ENCODE measurements around the gene NPIPA5. TPM values are rescaled to one million over a fixed set of nuclear protein-coding genes. Genes with fewer than 3 reads are reported as not detected.
"Not testable (repeated sequence)": the region's sequence is repeated elsewhere in the genome, so short reads cannot be mapped to it uniquely, and the experiment has no call there.

The NPIPA5 gene
- total RNA-seq, 2 donors from 2014 or later: 0.75 to 3.7 TPM

GRCh38 chr16:15337974-15338605, 40.0 kb downstream of the NPIPA5 start:
- H3K9ac ChIP-seq (ENCODE audit: extremely low read depth, low read length, poor library complexity, severe bottlenecking); H3K36me3 Mint-ChIP-seq (ENCODE audit: low read depth); H3K27me3 ChIP-seq (ENCODE audit: control insufficient read depth, insufficient read depth, low read length, poor library complexity, severe bottlenecking); H3K27me3 Mint-ChIP-seq (ENCODE audit: insufficient read depth); H3K4me1 Mint-ChIP-seq; H3K36me3 ChIP-seq (ENCODE audit: control insufficient read depth, insufficient read depth, low read length); H3K9me3 Mint-ChIP-seq; H3K4me3 Mint-ChIP-seq; H3K4me1 ChIP-seq (ENCODE audit: control insufficient read depth, insufficient read depth, low read length); H3K4me3 ChIP-seq (ENCODE audit: low read length); H3K27ac ChIP-seq (ENCODE audit: low read depth, low read length); DNase-seq; H3K9me3 ChIP-seq (ENCODE audit: control insufficient read depth, low read length); H3K27ac Mint-ChIP-seq: not testable (repeated sequence)
- WGBS, 2 experiments (ENCODE audit: insufficient coverage in 1 of 2, insufficient read length in 1 of 2): 83% methylated on average over 1 of the region's 7 CpGs; no CpG with 5 or more reads in 1 of the 2 experiments

DNA sequence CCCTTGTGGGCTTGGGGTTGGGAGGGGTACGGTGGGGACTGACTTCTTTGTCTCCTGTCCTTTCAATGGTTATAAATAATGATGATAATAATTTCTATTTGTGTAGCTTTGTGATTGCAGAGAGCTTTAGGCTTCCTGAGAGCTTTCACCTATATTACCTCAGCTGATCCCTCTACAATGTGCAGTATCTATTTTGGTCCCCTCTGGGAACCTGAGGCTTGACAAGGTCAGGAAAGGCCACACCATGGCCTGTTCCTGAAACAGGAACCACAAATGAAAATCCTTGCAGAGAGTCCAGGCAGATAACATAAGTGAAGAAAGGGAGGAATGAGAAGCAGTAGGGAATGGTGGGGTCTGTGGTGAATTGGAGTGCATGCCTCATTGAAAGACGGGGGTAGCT, 42.5 kb downstream of the NPIPA5 start:
- not testable (repeated sequence) for H3K27ac ChIP-seq (ENCODE audit: low read depth, low read length); H3K27me3 Mint-ChIP-seq (ENCODE audit: insufficient read depth); H3K4me1 ChIP-seq (ENCODE audit: control insufficient read depth, insufficient read depth, low read length); H3K36me3 Mint-ChIP-seq (ENCODE audit: low read depth); H3K4me1 Mint-ChIP-seq; H3K9ac ChIP-seq (ENCODE audit: extremely low read depth, low read length, poor library complexity, severe bottlenecking); H3K4me3 Mint-ChIP-seq; H3K4me3 ChIP-seq (ENCODE audit: low read length); DNase-seq; H3K36me3 ChIP-seq (ENCODE audit: control insufficient read depth, insufficient read depth, low read length); H3K27ac Mint-ChIP-seq; H3K9me3 Mint-ChIP-seq; H3K9me3 ChIP-seq (ENCODE audit: control insufficient read depth, low read length); H3K27me3 ChIP-seq (ENCODE audit: control insufficient read depth, insufficient read depth, low read length, poor library complexity, severe bottlenecking)
- WGBS, 2 experiments (ENCODE audit: insufficient coverage in 1 of 2, insufficient read length in 1 of 2): no CpG with 5 or more reads among the region's 2 CpGs

GRCh38 chr16:15333969-15334368, 44.1 kb downstream of the NPIPA5 start:
- 100% methylated on average over 1 of the region's 5 CpGs; no CpG with 5 or more reads in 1 of the 2 experiments for WGBS, 2 experiments (ENCODE audit: insufficient coverage in 1 of 2, insufficient read length in 1 of 2)
- H3K9me3 ChIP-seq (ENCODE audit: control insufficient read depth, low read length); H3K4me3 Mint-ChIP-seq; H3K27me3 Mint-ChIP-seq (ENCODE audit: insufficient read depth); H3K27ac Mint-ChIP-seq; H3K9ac ChIP-seq (ENCODE audit: extremely low read depth, low read length, poor library complexity, severe bottlenecking); H3K27me3 ChIP-seq (ENCODE audit: control insufficient read depth, insufficient read depth, low read length, poor library complexity, severe bottlenecking); H3K4me1 Mint-ChIP-seq; H3K36me3 ChIP-seq (ENCODE audit: control insufficient read depth, insufficient read depth, low read length); H3K4me1 ChIP-seq (ENCODE audit: control insufficient read depth, insufficient read depth, low read length); H3K27ac ChIP-seq (ENCODE audit: low read depth, low read length); H3K4me3 ChIP-seq (ENCODE audit: low read length); H3K36me3 Mint-ChIP-seq (ENCODE audit: low read depth); H3K9me3 Mint-ChIP-seq: not testable (repeated sequence)
- peak; percentile 22 for DNase-seq

DNA sequence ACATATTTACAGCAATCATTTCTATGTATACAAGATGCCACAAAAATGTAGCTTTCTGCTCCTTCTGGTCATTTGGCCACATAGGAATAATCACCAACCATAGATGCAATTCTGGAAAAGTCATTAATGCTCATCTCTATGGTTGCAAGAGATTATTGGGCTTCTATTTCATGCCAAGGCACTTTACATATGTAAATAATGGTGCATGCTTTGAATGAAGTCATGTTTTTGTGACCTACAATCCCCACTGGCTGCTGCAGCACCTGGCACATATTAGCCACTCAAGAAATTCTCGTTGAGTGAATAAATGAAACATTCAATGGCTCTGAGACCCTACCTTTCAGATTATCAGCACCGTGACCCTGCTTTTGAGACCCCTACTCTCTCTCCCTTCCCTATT, 47.1 kb downstream of the NPIPA5 start:
- H3K27me3 Mint-ChIP-seq (ENCODE audit: insufficient read depth); H3K9me3 ChIP-seq (ENCODE audit: control insufficient read depth, low read length); H3K4me1 ChIP-seq (ENCODE audit: control insufficient read depth, insufficient read depth, low read length); H3K36me3 Mint-ChIP-seq (ENCODE audit: low read depth); H3K9me3 Mint-ChIP-seq; H3K4me3 Mint-ChIP-seq; H3K4me1 Mint-ChIP-seq; DNase-seq; H3K27ac ChIP-seq (ENCODE audit: low read depth, low read length); H3K9ac ChIP-seq (ENCODE audit: extremely low read depth, low read length, poor library complexity, severe bottlenecking); H3K36me3 ChIP-seq (ENCODE audit: control insufficient read depth, insufficient read depth, low read length); H3K27me3 ChIP-seq (ENCODE audit: control insufficient read depth, insufficient read depth, low read length, poor library complexity, severe bottlenecking); H3K27ac Mint-ChIP-seq; H3K4me3 ChIP-seq (ENCODE audit: low read length): not testable (repeated sequence)
- no CpG with 5 or more reads among the region's 2 CpGs for WGBS, 2 experiments (ENCODE audit: insufficient coverage in 1 of 2, insufficient read length in 1 of 2)

- not testable (repeated sequence) for H3K4me1 ChIP-seq (ENCODE audit: control insufficient read depth, insufficient read depth, low read length); DNase-seq; H3K4me3 ChIP-seq (ENCODE audit: low read length); H3K9ac ChIP-seq (ENCODE audit: extremely low read depth, low read length, poor library complexity, severe bottlenecking); H3K27me3 ChIP-seq (ENCODE audit: control insufficient read depth, insufficient read depth, low read length, poor library complexity, severe bottlenecking); H3K27ac ChIP-seq (ENCODE audit: low read depth, low read length); H3K4me1 Mint-ChIP-seq; H3K36me3 ChIP-seq (ENCODE audit: control insufficient read depth, insufficient read depth, low read length); H3K9me3 ChIP-seq (ENCODE audit: control insufficient read depth, low read length); H3K4me3 Mint-ChIP-seq; H3K27me3 Mint-ChIP-seq (ENCODE audit: insufficient read depth); H3K9me3 Mint-ChIP-seq; H3K36me3 Mint-ChIP-seq (ENCODE audit: low read depth); H3K27ac Mint-ChIP-seq
- no CpG with 5 or more reads among the region's 4 CpGs for WGBS, 2 experiments (ENCODE audit: insufficient coverage in 1 of 2, insufficient read length in 1 of 2)
These were observed 53.1 kb downstream of the NPIPA5 start for GRCh38 chr16:15324954-15325353.

DNA sequence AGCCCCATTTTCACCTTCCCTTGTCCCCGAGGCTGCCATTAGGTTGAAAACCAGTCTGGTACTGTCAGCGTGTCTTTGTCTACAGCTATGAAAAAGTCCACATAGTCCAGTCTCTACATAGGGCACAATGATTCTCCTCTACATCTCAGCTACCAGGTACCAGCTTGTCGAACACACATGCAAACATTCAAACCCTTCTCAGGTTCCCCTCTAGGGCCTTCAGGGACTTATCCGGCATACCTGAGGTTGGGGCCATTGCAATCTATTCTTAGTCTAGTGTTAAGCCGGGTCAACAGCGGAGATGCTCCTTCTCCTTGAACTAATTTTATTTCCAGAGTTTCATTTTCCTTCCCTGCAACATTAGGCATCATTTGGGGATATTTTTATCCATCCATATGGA, 54.7 kb downstream of the NPIPA5 start:
- H3K27me3 Mint-ChIP-seq (ENCODE audit: insufficient read depth); H3K36me3 ChIP-seq (ENCODE audit: control insufficient read depth, insufficient read depth, low read length); DNase-seq; H3K9me3 Mint-ChIP-seq; H3K9ac ChIP-seq (ENCODE audit: extremely low read depth, low read length, poor library complexity, severe bottlenecking); H3K27me3 ChIP-seq (ENCODE audit: control insufficient read depth, insufficient read depth, low read length, poor library complexity, severe bottlenecking); H3K36me3 Mint-ChIP-seq (ENCODE audit: low read depth); H3K4me3 Mint-ChIP-seq; H3K27ac ChIP-seq (ENCODE audit: low read depth, low read length); H3K9me3 ChIP-seq (ENCODE audit: control insufficient read depth, low read length); H3K4me1 Mint-ChIP-seq; H3K4me1 ChIP-seq (ENCODE audit: control insufficient read depth, insufficient read depth, low read length); H3K27ac Mint-ChIP-seq; H3K4me3 ChIP-seq (ENCODE audit: low read length): not testable (repeated sequence)
- no CpG with 5 or more reads among the region's 6 CpGs for WGBS, 2 experiments (ENCODE audit: insufficient coverage in 1 of 2, insufficient read length in 1 of 2)

GRCh38 chr16:15321221-15321620, 56.9 kb downstream of the NPIPA5 start:
- H3K27me3 ChIP-seq (ENCODE audit: control insufficient read depth, insufficient read depth, low read length, poor library complexity, severe bottlenecking); H3K36me3 ChIP-seq (ENCODE audit: control insufficient read depth, insufficient read depth, low read length); H3K4me1 Mint-ChIP-seq; H3K4me3 Mint-ChIP-seq; H3K9me3 Mint-ChIP-seq; H3K27ac ChIP-seq (ENCODE audit: low read depth, low read length); H3K4me1 ChIP-seq (ENCODE audit: control insufficient read depth, insufficient read depth, low read length); H3K4me3 ChIP-seq (ENCODE audit: low read length); DNase-seq; H3K9ac ChIP-seq (ENCODE audit: extremely low read depth, low read length, poor library complexity, severe bottlenecking); H3K9me3 ChIP-seq (ENCODE audit: control insufficient read depth, low read length); H3K27ac Mint-ChIP-seq; H3K36me3 Mint-ChIP-seq (ENCODE audit: low read depth); H3K27me3 Mint-ChIP-seq (ENCODE audit: insufficient read depth): not testable (repeated sequence)
- WGBS, 2 experiments (ENCODE audit: insufficient coverage in 1 of 2, insufficient read length in 1 of 2): no CpG with 5 or more reads among the region's 2 CpGs

Data from endodermal cell (in vitro differentiated cells).